RWPE2 (cell line): ENCODE data around the gene DOC2A.
"Not testable (repeated sequence)": the region's sequence is repeated elsewhere in the genome, so short reads cannot be mapped to it uniquely, and the experiment has no call there.

Experiments
- ATAC-seq: fragments of 200-7000 bp; cut with Tn5 transposase; 3 replicates; pipeline ENCODE4 v1.9.1; 2021; ENCODE audit warnings: low read depth
- DNase-seq: peaks from one replicate; pipeline ENCODE4 v3.0.0-alpha.2; 2020; ENCODE audit warnings: low spot score
- H3K27ac ChIP-seq: fragments of 450-650 bp; 2 replicates; pipeline ENCODE4 v1.5.1; 2017; ENCODE audit warnings: mild to moderate bottlenecking; ENCODE audit not compliant: poor library complexity, severe bottlenecking
- H3K27me3 ChIP-seq: fragments of 250-450 bp; sonication (Bioruptor Pico); 2 replicates; pipeline ENCODE4 v1.5.1; 2021; ENCODE audit warnings: mild to moderate bottlenecking, moderate library complexity; ENCODE audit not compliant: insufficient read depth, poor library complexity, severe bottlenecking
- H3K36me3 ChIP-seq: fragments of 250-450 bp; sonication (Bioruptor Pico); 2 replicates; pipeline ENCODE4 v1.5.1; 2020; ENCODE audit warnings: low read depth, mild to moderate bottlenecking, moderate library complexity
- H3K4me1 ChIP-seq: fragments of 250-450 bp; sonication (Bioruptor Pico); 2 replicates; pipeline ENCODE4 v1.5.1; 2021; ENCODE audit warnings: mild to moderate bottlenecking, moderate library complexity; ENCODE audit not compliant: insufficient read depth, poor library complexity, severe bottlenecking
- H3K4me3 ChIP-seq: fragments of 250-450 bp; sonication (Bioruptor Pico); 2 replicates; pipeline ENCODE4 v1.5.1; 2021; ENCODE audit warnings: mild to moderate bottlenecking, moderate library complexity; ENCODE audit not compliant: severe bottlenecking
- H3K9me3 ChIP-seq: fragments of 250-450 bp; sonication (Bioruptor Pico); 2 replicates; pipeline ENCODE4 v1.5.1; 2021; ENCODE audit warnings: mild to moderate bottlenecking, moderate library complexity; ENCODE audit not compliant: severe bottlenecking
- TF ChIP-seq, protein P1 (sequence below): fragments of 450-650 bp; IDR thresholded peaks from one replicate; pipeline ENCODE4 v1.5.1; 2017; ENCODE audit warnings: mild to moderate bottlenecking, moderate library complexity; ENCODE audit not compliant: poor library complexity, severe bottlenecking

DOC2A gene

DNA sequence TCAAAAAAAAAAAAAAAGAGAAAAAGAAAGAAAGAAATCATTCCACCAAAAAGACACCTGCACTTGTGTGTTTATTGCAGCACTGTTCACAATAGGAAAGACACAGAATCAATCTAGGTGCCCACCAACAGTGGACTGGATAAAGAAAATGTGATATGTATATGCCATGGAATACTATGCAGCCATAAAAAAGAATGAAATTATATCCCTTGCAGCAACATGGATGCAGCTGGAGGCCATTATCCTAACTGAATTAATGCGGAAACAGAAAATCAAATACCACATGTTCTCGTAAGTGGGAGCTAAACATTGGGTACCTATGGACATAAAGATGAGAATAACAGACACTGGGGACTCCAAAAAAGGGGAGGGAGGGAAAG, 6.4 kb upstream of the DOC2A start:
- H3K4me1 ChIP-seq: no peaks in the 10 kb centered on the region
- no peak for ATAC-seq
- no peaks in the 10 kb centered on the region for H3K27me3 ChIP-seq
- no peaks in the 10 kb centered on the region for H3K36me3 ChIP-seq
- TF ChIP-seq, protein P1, sequence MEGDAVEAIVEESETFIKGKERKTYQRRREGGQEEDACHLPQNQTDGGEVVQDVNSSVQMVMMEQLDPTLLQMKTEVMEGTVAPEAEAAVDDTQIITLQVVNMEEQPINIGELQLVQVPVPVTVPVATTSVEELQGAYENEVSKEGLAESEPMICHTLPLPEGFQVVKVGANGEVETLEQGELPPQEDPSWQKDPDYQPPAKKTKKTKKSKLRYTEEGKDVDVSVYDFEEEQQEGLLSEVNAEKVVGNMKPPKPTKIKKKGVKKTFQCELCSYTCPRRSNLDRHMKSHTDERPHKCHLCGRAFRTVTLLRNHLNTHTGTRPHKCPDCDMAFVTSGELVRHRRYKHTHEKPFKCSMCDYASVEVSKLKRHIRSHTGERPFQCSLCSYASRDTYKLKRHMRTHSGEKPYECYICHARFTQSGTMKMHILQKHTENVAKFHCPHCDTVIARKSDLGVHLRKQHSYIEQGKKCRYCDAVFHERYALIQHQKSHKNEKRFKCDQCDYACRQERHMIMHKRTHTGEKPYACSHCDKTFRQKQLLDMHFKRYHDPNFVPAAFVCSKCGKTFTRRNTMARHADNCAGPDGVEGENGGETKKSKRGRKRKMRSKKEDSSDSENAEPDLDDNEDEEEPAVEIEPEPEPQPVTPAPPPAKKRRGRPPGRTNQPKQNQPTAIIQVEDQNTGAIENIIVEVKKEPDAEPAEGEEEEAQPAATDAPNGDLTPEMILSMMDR: no peak
- no peak for DNase-seq
- H3K27ac ChIP-seq: no peak overlapping the region
- H3K9me3 ChIP-seq: no peaks in the 10 kb centered on the region
- H3K4me3 ChIP-seq: no peak overlapping the region

DNA sequence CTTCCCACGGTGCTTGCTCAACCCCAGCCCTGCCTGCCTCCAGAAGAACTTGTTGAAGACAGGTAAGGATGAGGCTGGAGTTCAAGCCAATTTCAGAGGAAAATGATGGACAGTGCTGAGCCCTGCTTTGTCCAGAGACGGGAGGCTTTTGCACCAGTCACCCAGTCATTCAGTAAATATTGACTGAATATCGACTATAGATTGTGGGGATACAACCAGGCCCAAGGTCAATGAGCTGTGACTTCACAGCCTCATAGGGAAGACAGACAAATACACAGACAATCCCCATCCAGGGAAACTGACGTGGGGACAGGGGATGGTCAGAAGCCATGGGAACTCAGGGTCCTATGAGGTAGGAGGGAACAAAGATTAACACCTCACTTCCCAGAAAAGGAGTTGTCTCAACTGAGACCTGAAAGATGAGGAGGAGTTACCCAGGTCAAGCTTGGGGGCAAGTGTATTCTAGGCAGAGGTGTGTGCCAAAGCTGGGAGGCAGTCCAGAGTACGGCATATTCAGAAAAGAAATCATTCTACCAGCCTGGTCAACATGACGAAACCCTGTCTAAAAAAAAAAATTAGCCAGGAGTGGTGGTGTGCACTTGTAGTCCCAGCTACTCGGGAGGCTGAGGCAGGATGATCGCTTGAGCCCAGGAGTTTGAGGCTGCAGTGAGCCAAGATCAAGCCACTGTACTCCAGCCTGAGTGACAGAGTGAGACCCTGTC, 5.9 kb upstream of the DOC2A start:
- TF ChIP-seq, protein P1: no peak
- Histone ChIP-seq H3K9me3 (no peaks in the 10 kb centered on the region), H3K36me3 (no peaks in the 10 kb centered on the region), H3K27ac (no peak overlapping the region), H3K4me1 (no peaks in the 10 kb centered on the region), H3K27me3 (no peaks in the 10 kb centered on the region), H3K4me3 (no peak overlapping the region)
- DNase-seq (no peak), ATAC-seq (no peak)

DNA sequence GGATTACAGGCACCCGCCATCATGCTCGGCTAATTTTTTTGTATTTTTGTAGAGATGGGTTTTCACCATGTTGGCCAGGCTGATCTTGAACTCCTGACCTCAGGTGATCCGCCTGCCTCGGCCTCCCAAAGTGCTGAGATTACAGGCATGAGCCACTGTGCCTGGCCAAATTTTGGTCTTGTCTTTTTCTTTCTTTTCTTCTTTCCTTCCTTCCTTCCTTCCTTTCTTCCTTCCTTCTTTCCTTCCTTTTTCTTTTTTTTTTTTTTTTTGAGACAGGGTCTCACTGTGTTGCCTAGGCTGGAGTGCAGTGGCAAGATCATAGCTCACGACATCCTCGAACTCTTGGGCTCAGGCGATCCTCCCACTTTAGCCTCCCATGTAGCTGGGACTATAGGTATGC, 4.6 kb upstream of the DOC2A start:
- H3K27me3 ChIP-seq, H3K4me3 ChIP-seq, H3K4me1 ChIP-seq, ATAC-seq, H3K9me3 ChIP-seq, H3K27ac ChIP-seq, H3K36me3 ChIP-seq, DNase-seq: not testable (repeated sequence)

DNA sequence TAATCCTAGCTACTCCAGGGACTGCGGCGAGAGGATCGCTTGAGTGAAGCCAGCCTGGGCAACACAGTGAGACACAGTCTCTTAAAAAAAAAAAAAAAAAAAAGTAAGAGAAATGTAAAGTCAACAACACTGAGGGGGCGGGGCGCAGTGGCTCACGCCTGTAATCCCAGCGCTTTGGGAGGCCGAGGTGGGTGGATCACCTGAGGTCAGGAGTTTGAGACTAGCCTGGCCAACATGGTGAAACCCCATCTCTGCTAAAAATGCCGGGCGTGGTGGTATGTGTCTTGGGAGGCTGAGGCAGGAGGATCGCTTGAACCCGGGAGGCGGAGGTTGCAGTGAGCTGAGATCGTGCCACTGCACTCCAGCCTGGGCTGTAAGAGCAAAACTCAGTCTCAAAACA, 1.8 kb upstream of the DOC2A start:
- not testable (repeated sequence) for H3K4me1 ChIP-seq, H3K9me3 ChIP-seq, H3K27me3 ChIP-seq, DNase-seq, ATAC-seq, H3K4me3 ChIP-seq, H3K36me3 ChIP-seq, H3K27ac ChIP-seq

DNA sequence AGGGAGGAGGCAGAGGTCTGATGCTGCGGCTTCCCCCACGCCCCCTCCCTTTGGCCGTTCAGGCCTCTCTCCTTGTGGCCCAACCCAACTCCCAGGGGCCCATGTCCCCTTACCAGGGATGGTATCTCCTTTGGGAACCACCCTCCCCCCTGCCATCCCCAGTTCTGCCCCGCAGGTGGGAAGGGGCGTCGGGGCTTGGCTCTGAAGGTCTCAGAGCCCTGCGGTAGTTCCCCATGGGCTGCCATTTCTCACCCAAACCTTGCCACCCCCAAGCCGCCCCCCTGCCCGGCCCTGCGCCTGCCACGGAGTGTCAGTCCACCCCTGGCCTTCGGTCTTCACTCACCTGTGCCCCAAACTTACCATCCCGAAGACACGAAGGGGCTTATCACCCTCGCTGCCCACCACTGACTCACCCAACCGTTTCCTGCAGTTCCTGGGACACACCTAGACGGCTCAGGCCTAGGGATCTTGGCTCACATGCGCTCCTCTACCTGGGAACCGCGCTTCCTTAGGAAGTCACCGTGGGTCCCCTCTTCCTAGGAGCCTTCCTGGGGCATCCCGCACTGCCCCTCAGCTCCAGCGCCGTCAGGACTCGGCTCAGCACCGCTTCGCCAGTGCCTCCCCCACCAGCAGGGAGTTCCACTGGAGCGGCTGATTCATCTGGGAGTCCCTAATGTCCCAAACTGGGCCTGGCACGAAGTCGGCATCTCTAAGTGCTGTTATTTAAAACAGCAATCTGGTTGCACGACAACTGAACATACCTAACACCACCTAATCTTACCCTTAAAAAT, 1.1 kb upstream of the DOC2A start:
- ATAC-seq (no peak), DNase-seq (peak; percentile 59)
- H3K27me3 ChIP-seq: peaks cover 8% of the 10 kb centered on the region
- TF ChIP-seq, protein P1: no peak
- no peaks in the 10 kb centered on the region for H3K9me3 ChIP-seq
- H3K36me3 ChIP-seq: no peaks in the 10 kb centered on the region
- H3K4me3 ChIP-seq: no peak overlapping the region
- no peak overlapping the region for H3K27ac ChIP-seq
- H3K4me1 ChIP-seq: no peaks in the 10 kb centered on the region
